WTC11 (cell line): ENCODE results near the gene CLNK. TPM values are rescaled to one million over a fixed set of nuclear protein-coding genes. Genes with fewer than 3 reads are reported as not detected.

Experiments used
- ATAC-seq: fragments of 200-7000 bp; cut with Tn5 transposase; 2 replicates; pipeline ENCODE4 v1.10.0; 2021; ENCODE audit warnings: mild to moderate bottlenecking, moderate library complexity
- CTCF ChIA-PET: fragments of 300-600 bp; sonication (Branson Sonifier 250); formaldehyde crosslinking; loops from one replicate; lab custom pipeline; 2021; ENCODE audit warnings: antibody characterized with exemption; lab: Charles Lee
- POLR2A ChIA-PET: fragments of 350-600 bp; sonication (Branson Sonifier 250); formaldehyde crosslinking; loops from one replicate; lab custom pipeline; 2021; ENCODE audit warnings: antibody characterized with exemption; lab: Charles Lee
- DNase-seq: peaks from one replicate; pipeline ENCODE4 v3.0.0; 2021; ENCODE audit warnings: low spot score
- H3K27ac Mint-ChIP-seq: 2 replicates; pipeline ENCODE4 v1.8.0; 2021; ENCODE audit warnings: mixed read lengths
- H3K27me3 Mint-ChIP-seq: 2 replicates; pipeline ENCODE4 v1.8.0; 2021; ENCODE audit warnings: low read depth, mild to moderate bottlenecking, moderate library complexity, mixed read lengths
- H3K36me3 Mint-ChIP-seq: 2 replicates; pipeline ENCODE4 v1.8.0; 2021; ENCODE audit warnings: mixed read lengths
- H3K4me1 Mint-ChIP-seq: 2 replicates; pipeline ENCODE4 v1.8.0; 2022; ENCODE audit warnings: mixed read lengths
- H3K4me3 Mint-ChIP-seq: 2 replicates; pipeline ENCODE4 v1.8.0; 2021; ENCODE audit warnings: mild to moderate bottlenecking, moderate library complexity, mixed read lengths
- H3K9me3 Mint-ChIP-seq: 2 replicates; pipeline ENCODE4 v1.8.0; 2021; ENCODE audit warnings: mixed read lengths
- AFF4 ChIP-seq: sonication (generic); formaldehyde crosslinking; IDR thresholded peaks from 2 replicates; pipeline ENCODE4 v1.8.1; 2023; ENCODE audit warnings: mild to moderate bottlenecking, missing genetic modification reagents, borderline replicate concordance
- ARID4B ChIP-seq: sonication (generic); formaldehyde crosslinking; IDR thresholded peaks from 2 replicates; pipeline ENCODE4 v1.8.0; 2023; ENCODE audit warnings: missing genetic modification reagents, mild to moderate bottlenecking, borderline replicate concordance
- CDX4 ChIP-seq: fragments of 250-450 bp; sonication (Bioruptor Pico); IDR thresholded peaks from 2 replicates; pipeline ENCODE4 v1.9.0; 2021; ENCODE audit warnings: moderate library complexity, mild to moderate bottlenecking, inconsistent platforms, borderline replicate concordance
- ERG ChIP-seq: fragments of 250-450 bp; sonication (Bioruptor Pico); IDR thresholded peaks from 2 replicates; pipeline ENCODE4 v1.8.0; 2021; ENCODE audit warnings: mild to moderate bottlenecking
- GABPB1 ChIP-seq: sonication (generic); formaldehyde crosslinking; IDR thresholded peaks from 2 replicates; pipeline ENCODE4 v1.8.1; 2023; ENCODE audit warnings: mild to moderate bottlenecking, missing genetic modification reagents
- GTF2I ChIP-seq: fragments of 250-450 bp; sonication (Bioruptor Pico); conservative IDR thresholded peaks from 2 replicates; pipeline ENCODE4 v1.4.0; 2021; ENCODE audit warnings: mild to moderate bottlenecking
- IRF2 ChIP-seq: sonication (generic); formaldehyde crosslinking; IDR thresholded peaks from 2 replicates; pipeline ENCODE4 v1.8.0; 2022; ENCODE audit warnings: low read depth, missing genetic modification reagents, borderline replicate concordance
- NFATC4 ChIP-seq: fragments of 250-450 bp; sonication (Bioruptor Pico); IDR thresholded peaks from 2 replicates; pipeline ENCODE4 v1.9.0; 2021; ENCODE audit warnings: mild to moderate bottlenecking
- NR2C2 ChIP-seq: sonication (generic); formaldehyde crosslinking; IDR thresholded peaks from 2 replicates; pipeline ENCODE4 v1.8.0; 2022; ENCODE audit warnings: mild to moderate bottlenecking, missing genetic modification reagents
- PRDM15 ChIP-seq: sonication (generic); formaldehyde crosslinking; IDR thresholded peaks from 2 replicates; pipeline ENCODE4 v1.8.0; 2022; ENCODE audit warnings: missing genetic modification reagents
- PRRX2 ChIP-seq: fragments of 250-450 bp; sonication (Bioruptor Pico); IDR thresholded peaks from 2 replicates; pipeline ENCODE4 v1.8.0; 2021; ENCODE audit warnings: mild to moderate bottlenecking
- RORB ChIP-seq: fragments of 250-450 bp; sonication (Bioruptor Pico); IDR thresholded peaks from 2 replicates; pipeline ENCODE4 v1.9.0; 2021; ENCODE audit warnings: mild to moderate bottlenecking
- TP53 ChIP-seq: sonication (generic); formaldehyde crosslinking; IDR thresholded peaks from 2 replicates; pipeline ENCODE4 v1.8.1; 2023; ENCODE audit warnings: mild to moderate bottlenecking, missing genetic modification reagents
- USF1 ChIP-seq: sonication (generic); formaldehyde crosslinking; IDR thresholded peaks from 2 replicates; pipeline ENCODE4 v1.8.0; 2022; ENCODE audit warnings: mild to moderate bottlenecking, missing genetic modification reagents
- ZNF263 ChIP-seq: sonication (generic); formaldehyde crosslinking; IDR thresholded peaks from 2 replicates; pipeline ENCODE4 v1.8.1; 2022; ENCODE audit warnings: low read depth, mild to moderate bottlenecking, moderate library complexity, missing genetic modification reagents
- total RNA-seq: library from RNA; stranded (reverse); gene quantifications from 3 replicates; pipeline ENCODE4 v1.2.3, GENCODE V29; 2021

The CLNK gene
- total RNA-seq, 1 experiment from 2014 or later: not detected

GRCh38 chr4:10622728-10623127 lies 61.8 kb downstream of the CLNK start (continued):
- TF ChIP-seq PRDM15 (CRISPR knock-in tag) (no peak), TP53 (CRISPR knock-in tag) (no peak), ZNF263 (CRISPR knock-in tag) (no peak), GABPB1 (no peak)
- TF ChIP-seq, all 79 proteins: peak for 0

GRCh38 chr4:10620935-10621488 lies 63.6 kb downstream of the CLNK start:
- ATAC-seq (no peak), DNase-seq (no peak)
- TF ChIP-seq ERG (no peak), CDX4 (CRISPR knock-in tag) (no peak), RORB (CRISPR knock-in tag) (no peak), USF1 (no peak), AFF4 (CRISPR knock-in tag) (no peak), IRF2 (no peak), GTF2I (CRISPR knock-in tag) (no peak), NR2C2 (CRISPR knock-in tag) (no peak), NFATC4 (CRISPR knock-in tag) (no peak), ARID4B (CRISPR knock-in tag) (no peak), PRRX2 (CRISPR knock-in tag) (no peak)
- POLR2A ChIA-PET: no interaction called here
- Mint-ChIP-seq H3K27me3 (peaks cover 5% of the 10 kb centered on the region), H3K36me3 (peaks cover 51% of the 10 kb centered on the region), H3K27ac (no peak overlapping the region), H3K4me1 (no peaks in the 10 kb centered on the region), H3K4me3 (no peak overlapping the region), H3K9me3 (peaks cover 63% of the 10 kb centered on the region)
- CTCF ChIA-PET: no interaction called here
